Stimulated activated CD4-positive, alpha-beta T cell treated with anti-CD3 and anti-CD28 coated beads, Interleukin-1b, Interleukin-23, amount 100 ng/mL, for 1 hour (primary cell): ENCODE results near the gene WWTR1.

Source experiments
- DNase-seq, 2 donors: peaks; one replicate each; pipeline ENCODE4 v3.0.0-alpha.2; 2020; ENCODE audit warnings: low read depth in 2 of 2

WWTR1 gene

DNA sequence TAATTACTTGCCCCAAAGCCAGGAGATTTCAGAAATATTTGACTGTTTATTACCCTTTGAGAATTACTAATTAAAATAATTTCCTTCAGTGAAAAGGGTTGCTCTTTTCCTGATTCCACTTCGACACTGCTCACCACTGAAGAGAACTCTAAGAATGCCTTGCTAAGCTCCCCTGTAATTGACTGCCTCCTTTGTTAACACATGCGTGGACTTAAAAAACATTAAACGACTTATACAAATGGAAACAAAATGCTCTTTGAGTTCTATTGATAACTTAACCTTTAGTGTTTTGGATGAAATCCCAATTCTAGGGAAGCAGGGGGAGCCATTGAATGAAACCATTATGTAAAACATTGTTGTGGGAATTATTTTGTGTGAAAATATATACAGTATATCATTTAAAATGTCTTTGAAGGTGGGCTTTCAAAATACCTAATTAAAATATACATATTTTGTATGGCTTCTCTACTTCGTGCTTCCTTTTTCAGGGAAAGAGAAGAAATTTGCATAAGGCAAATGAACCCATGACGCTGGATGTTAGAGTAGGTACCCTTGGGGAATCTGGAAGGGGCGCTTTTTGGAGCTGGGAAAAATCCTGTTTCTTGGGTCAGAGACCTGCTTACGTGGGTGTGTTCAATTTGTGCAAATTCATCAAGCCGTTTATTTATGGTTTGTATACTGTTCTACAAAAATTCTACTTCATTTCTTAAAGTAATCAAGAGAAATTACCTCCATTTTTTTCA, 64.2 kb downstream of the WWTR1 start:
- no peak for DNase-seq

DNA sequence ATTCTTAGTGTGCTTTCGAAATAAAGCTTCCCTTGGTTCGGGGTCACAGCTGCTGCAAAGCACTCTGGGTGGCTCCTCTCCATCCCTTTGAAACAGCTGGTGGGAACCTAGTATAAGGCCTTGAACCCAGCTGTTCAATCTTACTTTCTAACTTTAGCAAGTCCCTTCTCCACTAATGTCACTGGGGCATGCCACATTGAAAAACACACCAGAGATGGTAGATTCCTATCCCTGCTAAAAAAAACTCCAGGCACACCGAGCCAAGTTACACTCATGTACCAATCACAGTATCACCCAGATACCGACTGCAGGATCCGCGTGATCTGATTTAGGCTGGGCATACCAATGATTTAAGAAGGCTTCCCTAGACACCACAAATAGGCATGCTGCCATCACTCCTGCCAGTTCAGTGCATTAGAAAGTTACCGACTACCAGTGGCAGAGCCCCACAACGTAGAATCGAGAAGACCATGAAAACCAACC, 65.0 kb downstream of the WWTR1 start:
- DNase-seq: no peak

DNA sequence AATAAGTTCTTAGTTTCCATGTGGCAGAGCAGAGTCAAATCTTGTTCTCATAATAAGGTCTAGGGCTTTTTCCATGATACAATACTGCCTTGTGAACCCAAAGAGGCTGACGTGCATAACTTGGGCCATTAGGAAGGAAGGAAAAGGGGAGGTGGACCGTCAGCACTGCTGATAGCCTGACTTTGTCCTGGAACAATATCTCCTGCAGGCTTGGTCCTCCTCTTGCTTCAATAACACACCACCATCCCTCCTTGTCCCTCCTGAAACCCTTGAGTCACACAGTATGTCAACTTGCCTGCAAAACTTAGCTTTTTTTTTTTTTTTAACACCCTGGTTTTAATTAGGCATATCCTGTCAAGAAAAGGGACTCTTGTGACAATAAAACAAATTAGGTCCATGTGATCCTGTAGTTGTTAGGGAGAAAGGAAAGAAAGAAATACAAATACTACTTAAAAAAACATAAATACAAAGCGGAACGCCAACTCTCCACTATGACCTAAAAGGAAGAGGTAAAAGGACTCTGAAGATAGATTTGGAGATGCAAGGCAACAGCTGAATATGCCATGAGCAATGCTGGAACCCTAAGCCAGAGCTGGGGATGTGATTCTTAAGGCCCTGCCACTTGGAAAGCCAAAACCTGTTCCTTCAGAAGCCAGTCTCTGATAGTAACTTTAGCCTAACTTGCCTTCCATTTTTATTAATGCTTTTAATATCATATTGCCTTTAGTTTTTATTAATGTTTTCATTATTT, 67.0 kb downstream of the WWTR1 start:
- no peak for DNase-seq

DNA sequence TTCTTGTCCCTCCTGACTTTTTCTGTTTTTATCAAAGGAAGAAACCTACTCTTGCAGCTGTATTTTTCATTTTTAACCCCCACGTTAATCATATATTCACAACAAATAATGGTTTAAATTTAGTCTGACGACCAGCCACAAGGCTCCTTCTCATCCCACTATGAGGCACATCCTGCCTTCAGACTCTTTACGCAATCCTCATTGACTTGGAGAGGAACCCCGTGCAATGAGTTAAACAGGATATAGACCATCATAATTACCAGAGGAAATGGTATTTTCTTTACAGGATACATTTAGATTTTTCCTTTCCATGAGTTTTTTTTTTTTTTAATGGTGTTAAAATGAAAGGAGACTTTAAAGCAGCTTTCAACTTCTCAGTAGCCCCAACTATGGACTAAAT, 68.5 kb downstream of the WWTR1 start:
- DNase-seq: no peak

DNA sequence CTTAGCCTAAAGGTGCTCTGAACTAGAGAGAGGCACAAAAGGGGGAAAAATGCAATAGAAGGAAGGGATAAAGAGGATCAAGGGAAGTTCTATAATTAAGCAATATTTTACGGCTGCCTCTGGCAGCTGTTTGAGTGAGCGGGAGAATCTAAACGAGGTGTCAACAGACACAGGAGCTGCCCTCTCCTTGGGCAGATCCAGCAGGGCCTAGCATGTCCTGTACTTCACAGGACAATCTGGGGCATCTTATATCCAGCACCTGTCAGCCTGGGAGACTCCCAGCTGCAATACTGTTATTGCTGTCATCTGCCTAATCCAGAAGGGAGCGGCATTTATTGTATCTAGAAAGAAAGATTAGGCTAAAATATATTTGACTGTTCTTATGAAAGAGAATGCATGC, 68.9 kb downstream of the WWTR1 start:
- DNase-seq: no peak

DNA sequence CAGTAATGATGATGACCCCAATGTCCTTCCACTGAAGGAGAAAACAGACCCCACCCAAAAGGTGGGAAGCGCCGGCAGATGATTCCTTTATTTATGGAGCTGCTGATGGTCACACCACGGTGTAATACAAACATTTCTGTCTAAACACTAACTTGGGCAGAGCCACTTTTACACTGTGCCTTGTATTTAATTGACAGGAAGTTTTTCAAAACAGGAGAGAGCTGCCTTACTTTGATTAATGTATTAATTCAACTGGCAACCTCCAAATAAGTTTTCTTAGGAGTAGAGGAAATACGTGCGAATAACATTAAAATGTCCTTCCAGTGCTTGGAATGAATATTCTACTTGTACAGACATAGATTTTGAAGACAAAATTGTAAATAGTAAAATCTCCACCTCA, 70.4 kb downstream of the WWTR1 start:
- DNase-seq: no peak

DNA sequence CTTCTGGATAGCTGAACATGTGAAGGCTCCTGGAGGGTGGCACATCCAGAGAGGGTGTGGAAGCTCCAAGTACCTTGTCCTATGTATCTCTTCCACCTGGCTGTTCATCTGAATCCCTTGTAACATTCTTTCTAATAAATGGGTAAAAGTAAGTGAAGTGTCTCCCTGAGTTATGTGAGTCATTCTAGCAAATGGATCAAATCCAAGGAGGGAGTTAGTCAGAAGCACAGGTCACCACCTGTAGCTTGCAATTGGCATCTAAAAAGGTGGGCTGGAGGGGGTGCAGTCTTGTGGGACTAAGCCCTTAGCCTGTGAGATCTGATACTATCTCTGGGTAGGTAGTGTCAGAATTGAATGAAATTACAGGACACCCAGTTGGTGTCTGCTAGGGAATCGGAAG, 71.0 kb downstream of the WWTR1 start:
- no peak for DNase-seq

DNA sequence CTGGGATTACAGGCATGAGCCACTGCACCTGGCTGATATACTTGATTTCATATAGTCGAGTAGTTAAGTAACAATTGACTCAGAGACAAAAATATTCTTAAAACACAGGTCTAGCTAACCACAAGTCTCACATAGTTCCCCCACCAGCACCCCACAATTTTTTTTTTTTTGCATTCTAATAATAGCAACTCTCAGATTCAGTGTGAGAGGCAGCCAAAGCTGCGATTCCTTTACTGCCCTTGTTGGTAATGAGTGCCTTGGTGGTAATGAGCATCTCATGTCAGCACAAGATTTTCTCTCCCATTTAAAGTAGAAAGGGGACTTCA, 72.5 kb downstream of the WWTR1 start:
- DNase-seq: no peak

DNA sequence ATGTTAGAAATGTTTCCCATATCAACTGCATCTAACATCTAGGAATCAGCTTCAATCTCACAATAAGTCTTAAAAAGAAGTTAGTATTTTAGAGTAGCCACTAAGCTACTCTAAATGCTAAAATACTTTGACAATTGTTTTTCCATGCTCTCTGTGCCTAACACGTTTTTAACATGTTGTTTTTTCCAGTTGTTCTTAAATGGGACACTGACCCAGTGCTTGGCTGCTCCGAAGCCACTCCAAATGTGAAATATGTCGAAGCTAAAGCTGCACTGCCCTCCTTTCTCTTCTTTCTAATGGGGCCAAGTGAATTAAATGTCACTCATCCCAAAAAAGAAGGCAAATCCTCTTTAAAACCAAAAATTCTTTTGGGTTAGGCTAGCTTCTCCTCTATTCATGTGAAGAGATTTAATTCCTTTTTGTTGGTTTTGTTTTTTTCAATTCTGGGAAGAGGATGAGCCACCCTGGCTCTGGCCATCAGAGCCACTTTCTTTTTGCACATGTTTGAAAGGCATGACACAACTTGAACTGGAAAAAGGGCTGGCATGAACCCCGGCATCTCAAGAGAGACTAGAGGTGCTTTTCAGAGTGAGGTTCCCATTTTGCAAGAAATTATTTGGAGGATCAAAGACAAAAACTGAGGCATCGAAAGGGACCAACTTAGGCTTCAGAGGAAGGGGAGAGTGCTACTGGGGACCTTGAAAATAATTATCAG, 73.7 kb downstream of the WWTR1 start:
- DNase-seq: no peak

DNA sequence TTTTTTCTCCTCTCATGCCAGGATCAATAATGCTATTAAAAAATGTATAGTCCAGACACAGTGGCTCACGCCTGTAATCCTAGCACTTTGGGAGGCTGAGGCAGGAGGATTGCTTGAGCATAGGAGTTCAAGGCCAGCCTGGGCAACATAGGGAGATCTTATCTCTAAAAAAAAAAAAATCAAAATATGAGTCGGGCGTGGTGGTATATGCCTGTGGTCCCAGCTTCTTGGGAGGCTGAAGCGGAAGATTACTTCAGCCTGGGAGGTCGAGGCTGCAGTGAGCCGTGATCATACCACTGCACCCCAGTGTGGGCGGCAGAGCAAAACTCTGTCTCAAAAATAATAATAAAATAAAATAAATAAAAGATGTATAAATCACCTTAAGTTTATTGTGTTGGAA, 75.4 kb downstream of the WWTR1 start:
- DNase-seq: no peak

DNA sequence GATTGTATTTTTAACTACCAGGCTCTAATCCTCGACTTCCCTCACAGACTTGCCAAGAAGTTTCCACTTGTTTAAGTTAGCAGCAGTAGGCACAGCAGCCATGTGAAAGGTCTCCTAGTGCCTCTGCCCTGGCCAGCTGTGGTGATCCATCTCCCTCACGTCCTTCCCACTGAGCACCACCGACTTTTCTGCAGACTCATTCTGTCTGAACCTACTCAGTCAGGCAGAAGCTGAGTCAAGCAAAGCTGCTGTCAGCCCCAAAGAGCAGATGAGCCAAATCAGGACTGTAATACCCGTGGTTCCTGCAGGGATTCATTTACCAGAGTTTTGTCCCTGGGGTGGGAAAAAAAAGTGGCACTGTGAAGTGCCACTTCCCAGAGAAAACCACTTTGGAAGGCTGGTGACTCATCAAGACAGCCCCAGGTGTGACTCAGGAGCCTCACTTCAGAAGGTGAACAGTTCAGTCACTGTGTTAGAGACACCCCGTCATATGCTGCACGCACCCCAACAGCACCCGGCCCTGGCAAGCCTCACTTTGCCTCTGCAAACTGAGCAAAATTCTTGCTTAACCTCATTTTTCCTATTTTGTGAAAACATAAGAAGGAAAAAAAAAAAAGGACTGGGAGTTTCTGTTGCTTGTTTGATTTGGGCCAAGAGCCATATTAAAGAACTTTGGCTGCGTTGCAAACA, 76.0 kb downstream of the WWTR1 start:
- no peak for DNase-seq

DNA sequence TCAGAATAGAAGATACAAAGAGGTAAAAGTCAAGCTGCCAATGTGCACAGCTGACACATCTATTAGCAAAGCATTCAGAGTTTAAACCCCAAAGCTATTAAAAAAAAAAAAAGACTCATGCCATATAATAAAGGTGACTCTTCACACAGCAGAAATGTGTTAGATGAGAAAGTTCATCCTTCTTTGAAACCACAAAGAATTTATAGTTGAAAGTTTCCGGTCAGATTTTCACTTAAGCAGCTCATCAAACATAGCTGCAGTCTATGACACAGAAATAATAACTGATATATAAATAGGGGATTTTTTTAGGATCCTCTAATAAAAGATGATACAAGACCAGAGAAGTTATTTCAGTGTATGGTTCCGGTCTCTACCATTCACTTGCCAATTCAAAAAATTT, 76.6 kb downstream of the WWTR1 start:
- no peak for DNase-seq

DNA sequence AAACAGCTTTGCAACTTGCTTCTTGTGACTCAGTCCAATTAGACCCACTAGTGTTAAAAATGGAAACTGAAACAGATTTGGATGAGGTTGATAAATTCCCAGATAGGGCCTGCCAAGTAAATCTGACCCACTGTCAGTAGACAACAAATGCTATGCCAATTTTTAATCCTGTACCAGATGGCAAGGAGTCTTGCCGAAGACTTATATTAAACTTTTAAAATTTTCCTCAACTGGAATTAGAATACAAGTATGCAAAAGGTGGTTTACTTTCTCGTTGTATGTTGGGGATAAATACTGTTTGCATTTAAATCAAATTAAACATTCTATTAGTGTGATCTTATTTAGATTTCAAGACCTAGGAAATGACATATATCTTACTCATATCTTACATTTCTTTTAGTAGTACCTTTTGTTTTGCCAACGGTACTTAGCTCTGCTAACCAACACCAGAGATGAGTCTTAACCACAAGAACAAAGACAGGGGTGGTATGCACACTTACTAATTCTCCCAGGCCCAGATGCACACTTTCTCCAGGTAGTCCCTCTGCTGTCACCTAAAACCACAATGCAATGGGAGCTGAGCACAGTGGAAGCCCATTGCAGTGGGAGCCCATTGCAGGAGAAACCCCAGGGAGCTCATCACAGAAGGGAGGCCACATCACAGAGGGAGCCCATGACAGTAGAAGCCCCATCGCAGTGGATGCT, 77.8 kb downstream of the WWTR1 start:
- no peak for DNase-seq

DNA sequence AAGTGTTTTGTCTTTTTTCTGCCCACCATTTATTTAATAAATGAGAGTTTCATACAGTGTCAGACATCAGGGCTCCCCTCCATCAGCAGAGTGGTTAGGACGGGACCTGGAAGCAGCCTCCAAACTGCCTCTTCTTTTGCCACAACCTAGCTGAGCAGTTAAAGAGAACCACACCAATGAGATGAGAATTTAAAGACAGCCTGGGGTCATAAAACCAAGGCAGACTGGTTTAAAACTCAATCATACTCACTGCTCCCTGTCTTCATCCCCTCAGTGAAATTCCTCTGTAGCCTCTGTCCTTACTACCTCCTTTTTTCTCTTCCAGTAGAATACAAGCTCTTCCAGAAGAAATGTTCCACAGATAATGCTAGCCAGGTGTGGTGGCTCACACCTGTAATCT, 78.7 kb downstream of the WWTR1 start:
- DNase-seq: no peak

DNA sequence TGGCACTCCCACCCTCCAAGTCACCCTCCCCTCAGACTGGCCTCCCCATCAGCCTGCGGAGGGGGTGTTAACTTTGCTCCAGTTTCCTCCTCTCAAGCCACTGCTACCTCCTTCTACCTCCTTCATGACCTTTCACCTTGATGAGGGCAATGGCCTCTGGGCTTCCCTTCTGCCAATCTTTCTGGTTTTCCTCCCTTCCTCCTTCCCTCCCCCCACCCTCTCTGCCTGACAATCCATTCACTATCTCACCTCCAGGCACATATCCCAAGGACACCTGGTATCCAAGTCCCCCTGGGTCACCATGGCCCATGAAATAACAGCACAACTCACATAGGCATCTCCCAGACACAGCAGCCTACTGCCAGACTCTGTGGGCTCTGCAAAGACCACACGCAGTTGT, 80.0 kb downstream of the WWTR1 start:
- DNase-seq: no peak

DNA sequence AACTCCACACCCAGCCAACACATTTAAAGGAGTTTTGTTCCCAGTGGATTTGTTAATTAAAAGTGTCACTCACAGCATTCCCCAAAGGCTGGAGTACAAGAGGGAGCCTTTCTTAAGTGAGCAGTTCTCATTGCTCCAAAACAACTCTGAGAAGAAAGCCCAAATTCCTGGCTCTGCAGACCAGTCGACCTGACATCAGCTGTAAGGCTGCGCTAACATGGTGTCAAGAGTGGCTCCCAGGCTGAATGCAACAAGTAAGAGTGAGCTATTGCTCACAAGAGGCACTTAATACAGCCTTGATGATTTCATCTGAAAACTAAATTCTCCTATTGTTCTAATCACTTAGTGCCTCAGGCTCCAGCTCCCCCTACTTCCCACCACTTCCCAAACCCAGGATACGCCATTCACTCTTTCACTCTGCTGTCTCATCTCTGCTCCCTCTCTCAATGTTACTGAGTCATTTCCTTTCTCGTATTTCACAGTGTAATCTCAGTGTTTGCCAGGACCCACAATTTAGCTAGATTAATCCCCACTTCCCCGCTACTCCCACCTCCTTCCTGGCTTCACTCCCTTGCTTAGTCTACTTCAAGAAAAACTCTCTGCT, 81.8 kb downstream of the WWTR1 start:
- no peak for DNase-seq

DNA sequence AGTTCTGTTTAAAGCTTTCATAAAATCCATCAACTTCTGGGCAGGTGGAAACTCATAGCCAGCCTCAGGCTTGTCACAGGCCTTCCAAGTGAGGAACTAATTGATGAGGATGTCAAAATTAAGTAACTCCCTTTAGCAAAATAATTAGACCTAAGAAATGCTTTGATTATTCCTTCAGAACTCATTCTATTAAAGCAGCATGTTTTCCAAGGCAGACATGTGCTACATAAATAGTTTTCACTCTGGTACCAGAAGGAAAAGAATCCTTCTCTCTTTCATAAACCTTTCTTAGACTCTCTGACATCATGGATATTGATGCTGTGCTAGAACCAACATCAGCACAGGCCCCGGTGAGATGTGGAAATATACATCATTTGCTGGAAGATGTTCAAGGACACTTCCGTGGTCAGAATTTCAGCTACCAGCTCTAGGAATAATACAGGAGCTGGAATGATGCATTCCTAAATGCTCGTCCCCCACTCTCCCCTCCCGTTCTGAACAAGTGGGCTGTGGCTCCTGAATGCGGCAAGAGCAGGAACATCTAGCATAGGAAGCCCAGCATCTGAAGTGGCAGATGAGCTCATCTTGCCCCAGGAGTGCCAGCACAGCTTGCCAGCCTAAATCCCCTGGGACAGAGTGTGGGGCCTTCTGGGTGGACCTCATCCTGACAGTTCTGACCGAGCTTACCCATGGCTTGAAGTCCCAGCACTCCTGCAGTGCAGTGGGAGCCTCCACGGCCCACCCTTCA, 82.4 kb downstream of the WWTR1 start:
- no peak for DNase-seq

DNA sequence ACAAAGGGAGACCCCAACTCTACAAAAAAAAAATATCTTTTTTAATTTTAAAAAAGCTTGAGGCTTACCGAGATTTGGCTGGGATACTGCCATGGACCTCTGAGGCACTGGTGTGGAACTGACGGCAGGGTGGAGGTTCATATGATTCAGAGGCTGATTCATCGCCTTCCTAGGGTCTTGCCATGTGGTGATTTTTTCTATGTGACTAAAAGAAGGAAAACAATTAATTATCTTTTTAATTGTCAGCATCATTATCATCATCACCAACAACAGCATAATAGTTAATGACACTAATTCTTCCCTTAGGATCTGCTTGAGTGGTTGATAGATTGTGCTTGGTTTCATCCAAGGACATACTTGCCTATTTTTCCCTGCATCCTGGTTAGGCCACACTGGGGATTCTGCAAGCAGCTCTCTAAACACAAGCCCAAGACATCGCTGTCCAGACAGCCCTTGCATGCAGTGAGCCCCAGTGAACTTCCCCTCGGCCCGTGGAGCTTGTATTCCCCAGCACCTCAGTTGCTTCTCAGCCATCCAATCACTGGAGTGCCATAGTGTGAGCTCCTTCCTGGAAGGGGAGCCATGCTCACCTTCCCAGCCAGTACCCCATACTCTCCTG, 84.9 kb downstream of the WWTR1 start:
- no peak for DNase-seq

DNA sequence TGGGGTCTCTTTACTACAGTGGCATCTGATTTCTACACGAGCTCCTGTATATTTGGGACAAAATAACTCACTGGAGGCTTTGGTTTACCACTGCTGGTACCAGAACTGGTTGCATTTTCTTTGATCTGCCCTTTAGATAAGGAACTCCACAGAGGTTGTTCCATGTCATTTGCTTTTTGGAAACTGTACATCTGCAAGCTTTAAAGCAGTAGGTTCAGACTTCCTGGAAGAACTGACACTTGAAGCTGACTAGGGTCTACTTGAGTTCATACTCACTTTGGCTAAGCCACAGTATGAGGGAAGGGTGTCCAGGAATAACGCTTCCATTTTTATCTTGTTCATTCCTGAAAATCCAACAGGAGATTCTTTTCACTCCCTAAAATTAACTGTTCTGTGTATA, 86.4 kb downstream of the WWTR1 start:
- DNase-seq: no peak

DNA sequence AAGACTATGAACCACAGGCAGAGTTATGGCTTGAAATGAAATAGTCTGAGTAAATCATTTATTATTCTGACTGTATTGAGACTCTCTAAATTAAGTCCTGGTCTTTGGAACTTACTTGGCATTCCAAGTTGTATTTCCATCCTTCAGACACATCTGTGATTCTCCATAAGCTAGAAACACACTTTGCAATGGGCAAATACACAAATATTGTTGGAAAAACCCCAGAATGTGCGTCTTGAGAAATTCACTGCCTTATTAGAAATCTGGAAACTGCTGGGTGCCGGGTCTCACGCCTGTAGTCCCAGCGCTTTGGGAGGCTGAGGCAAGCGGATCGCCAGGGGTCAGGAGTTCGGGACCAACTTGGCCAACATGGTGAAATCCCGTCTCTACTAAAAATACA, 87.8 kb downstream of the WWTR1 start:
- no peak for DNase-seq
